RPMI7951 (cell line): ENCODE results near the gene ZNF365. TPM values are rescaled to one million over a fixed set of nuclear protein-coding genes. Genes with fewer than 3 reads are reported as not detected.
A peak's percentile ranks its signal among the peaks of the same experiment; 100 is the strongest.
"Not testable (repeated sequence)": the region's sequence is repeated elsewhere in the genome, so short reads cannot be mapped to it uniquely, and the experiment has no call there.

Experiments
- DNase-seq: peaks from one replicate; pipeline ENCODE4 v3.0.0-alpha.2; 2012; ENCODE audit warnings: low read depth
- total RNA-seq: library from RNA; depleted of rRNA; stranded (reverse); fragments of >200 nt; shearing (Covaris generic); gene quantifications from 2 replicates; pipeline ENCODE4 v1.2.3, GENCODE V29; 2014

Gene ZNF365
- total RNA-seq, 1 experiment from 2014 or later = 6.8 TPM

GRCh38 chr10:62377966-62378365, 3.8 kb downstream of the ZNF365 start:
- DNase-seq = no peak

GRCh38 chr10:62378877-62379276, 4.7 kb downstream of the ZNF365 start:
- DNase-seq = not testable (repeated sequence)

DNA sequence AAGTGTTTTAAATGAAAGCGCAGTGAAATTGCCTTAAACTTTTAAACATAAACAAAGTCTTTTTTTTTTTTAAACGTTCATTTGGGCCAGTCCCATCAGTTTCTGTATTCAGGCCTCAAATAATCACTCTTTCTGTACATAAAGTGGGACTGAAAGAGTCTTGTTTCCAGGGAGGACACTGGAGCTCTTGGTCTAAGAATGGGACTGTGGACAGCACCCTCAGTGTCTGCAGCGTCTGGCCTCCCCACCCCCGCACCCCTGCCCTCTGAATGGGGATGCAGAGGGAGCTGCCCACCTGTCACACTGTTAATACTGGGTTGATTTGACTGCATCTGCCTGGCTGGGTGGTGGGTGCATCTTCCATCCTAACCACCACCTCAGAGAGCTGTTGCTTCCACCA, 5.2 kb downstream of the ZNF365 start:
- DNase-seq = no peak

- DNase-seq = peak; percentile 89
These were observed 5.8 kb downstream of the ZNF365 start for GRCh38 chr10:62380016-62380415.

DNA sequence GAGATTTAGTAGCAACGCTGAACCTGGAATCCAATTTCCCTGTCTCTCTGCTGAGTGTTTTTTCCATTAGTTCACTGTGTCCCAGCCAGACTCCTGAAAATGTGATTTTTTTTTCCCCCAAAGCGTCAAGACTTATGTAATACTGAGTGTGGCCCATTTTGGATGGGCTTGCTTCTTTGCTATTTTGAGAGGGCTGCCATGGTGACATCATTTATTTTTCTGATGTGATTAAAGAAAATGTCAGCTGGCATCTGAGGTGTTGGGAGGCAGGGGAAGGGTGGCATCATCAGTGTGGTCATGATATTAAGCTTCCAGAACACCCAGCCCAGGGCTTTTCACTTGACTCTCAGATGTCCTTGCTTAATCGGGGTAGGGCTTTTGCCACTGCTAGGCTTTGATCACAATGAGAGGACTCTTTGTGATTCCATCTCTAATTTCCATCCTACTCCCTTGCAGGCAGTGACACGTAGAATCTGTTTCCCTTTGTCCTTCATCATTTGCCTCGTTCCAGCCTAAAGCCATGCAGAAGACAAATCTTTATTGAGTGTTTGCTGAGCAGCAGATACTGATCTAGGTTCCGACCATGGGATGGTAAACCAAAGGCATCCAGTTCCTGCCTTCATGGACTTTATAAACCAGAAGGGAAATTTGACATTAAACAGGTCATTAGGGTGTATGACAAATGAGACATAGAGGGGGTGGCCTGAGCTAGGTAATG, 7.4 kb downstream of the ZNF365 start:
- DNase-seq = no peak

- no peak for DNase-seq
These were observed 8.7 kb downstream of the ZNF365 start for GRCh38 chr10:62382831-62383230.

DNA sequence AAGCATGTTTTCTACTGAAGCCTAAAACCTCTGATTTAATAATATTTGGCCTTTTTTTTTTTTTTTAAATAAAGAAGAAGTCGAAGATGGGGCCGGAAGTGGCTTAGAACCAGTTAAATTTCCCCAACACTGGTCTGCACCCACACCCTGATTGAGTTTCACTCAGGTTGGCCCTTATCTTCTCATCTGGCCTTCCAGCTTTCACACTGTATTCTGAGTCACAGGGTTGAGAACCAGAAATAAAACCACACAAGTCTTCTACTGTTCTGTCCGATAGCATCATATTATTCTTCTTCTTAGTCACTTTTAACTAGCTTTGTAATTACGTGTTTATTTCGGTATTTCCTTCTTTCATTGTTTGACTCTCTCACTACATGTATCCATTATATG, 9.9 kb downstream of the ZNF365 start:
- DNase-seq = peak; percentile 95

GRCh38 chr10:62384447-62385081, 10.4 kb downstream of the ZNF365 start:
- peak; percentile 53 for DNase-seq

- DNase-seq = no peak
These were observed 12.5 kb downstream of the ZNF365 start for GRCh38 chr10:62386356-62387320.

DNA sequence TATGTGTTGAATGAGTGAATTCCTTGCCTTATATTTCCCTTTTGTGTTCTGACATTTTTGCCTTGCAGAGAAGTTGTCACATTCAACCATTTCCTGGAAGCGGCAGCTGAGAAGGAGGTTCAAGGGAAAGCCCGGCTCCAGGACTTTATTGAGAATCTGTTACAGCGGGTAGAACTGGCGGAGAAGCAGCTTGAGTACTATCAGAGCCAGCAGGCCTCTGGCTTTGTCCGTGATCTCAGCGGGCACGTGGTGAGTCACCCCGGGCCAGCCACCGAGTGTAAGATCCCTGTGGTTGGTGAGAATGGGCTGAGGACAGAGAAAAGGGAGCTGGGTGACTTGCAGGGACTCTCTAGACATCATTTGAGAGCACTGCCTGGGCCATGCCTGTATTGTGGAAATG, 14.2 kb downstream of the ZNF365 start:
- no peak for DNase-seq

DNA sequence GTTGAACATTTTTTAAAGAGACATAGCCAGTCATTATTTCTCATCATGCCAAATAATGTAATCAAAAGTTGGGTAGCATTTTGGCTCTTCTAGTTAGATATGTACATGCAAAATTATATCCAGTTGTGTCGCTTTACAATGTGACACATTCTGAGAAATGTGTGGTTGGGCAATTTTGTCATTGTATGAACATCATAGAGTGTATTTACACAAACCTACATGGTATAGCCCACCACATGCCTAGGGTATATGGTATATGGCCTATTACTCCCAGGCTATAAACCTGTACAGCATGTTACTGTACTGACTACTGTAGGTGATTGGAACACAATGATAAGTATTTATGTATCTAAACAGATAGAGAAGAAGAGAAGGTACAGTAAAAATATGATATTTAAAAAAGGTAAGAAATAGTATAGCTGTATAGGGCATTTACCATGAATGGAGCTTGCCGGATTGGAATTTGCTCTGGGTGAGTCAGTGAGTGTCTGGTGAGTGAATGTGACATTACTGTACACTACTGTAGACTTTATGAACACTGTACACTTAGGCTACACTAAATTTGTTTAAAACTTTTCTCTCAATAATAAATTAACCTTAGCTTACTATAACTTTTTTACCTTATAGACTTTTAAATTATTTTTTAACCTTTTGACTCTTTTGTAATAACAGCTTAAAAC, 16.5 kb downstream of the ZNF365 start:
- DNase-seq = no peak

GRCh38 chr10:62393237-62393636, 19.1 kb downstream of the ZNF365 start:
- no peak for DNase-seq

GRCh38 chr10:62394556-62395018, 20.4 kb downstream of the ZNF365 start:
- DNase-seq = no peak

DNA sequence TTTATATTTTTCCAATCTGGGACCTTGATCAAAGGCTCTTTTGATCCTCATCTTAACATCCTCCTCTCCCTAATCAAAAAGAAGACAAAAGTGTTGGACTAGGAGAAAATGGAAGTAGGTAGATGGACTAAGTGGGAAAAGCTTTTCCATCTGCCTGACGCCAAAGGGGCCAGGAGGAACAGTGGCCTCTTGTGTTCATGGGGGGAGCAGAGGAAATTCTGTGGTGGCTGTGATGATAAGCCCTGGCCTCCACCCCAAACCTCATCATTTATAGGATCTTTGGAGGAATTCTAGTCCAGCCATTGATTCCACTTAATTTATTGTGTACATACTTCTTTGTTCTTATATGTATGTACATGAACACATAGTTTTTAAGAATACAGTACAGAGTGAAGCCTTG, 21.7 kb downstream of the ZNF365 start:
- no peak for DNase-seq

GRCh38 chr10:62396864-62397263, 22.7 kb downstream of the ZNF365 start:
- DNase-seq = no peak

- peak; percentile 42 for DNase-seq
These were observed 25.0 kb downstream of the ZNF365 start for GRCh38 chr10:62399211-62399610.

DNA sequence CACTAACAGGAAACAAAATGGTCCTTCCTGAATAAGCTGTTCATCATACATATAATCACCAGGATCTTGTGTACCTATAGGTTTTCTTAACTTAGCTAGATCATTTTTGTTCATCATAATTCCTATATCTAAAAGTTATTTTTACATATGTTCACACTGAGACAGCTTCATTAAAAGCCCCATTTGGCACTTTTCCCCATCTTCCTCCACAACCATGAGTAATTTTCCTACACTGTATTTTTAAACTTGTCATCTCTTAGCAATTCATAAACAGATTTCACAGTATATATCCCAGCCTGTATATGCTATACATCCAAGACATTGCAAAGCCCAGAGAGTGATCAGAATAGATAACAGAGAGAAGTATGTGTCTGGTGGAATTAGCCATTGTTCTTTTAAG, 28.3 kb downstream of the ZNF365 start:
- no peak for DNase-seq

GRCh38 chr10:62410528-62410927, 36.4 kb downstream of the ZNF365 start:
- DNase-seq = not testable (repeated sequence)

- not testable (repeated sequence) for DNase-seq
These were observed 36.8 kb downstream of the ZNF365 start for GRCh38 chr10:62410934-62411333.

- DNase-seq = no peak
These were observed 38.9 kb downstream of the ZNF365 start for GRCh38 chr10:62413048-62413447.

DNA sequence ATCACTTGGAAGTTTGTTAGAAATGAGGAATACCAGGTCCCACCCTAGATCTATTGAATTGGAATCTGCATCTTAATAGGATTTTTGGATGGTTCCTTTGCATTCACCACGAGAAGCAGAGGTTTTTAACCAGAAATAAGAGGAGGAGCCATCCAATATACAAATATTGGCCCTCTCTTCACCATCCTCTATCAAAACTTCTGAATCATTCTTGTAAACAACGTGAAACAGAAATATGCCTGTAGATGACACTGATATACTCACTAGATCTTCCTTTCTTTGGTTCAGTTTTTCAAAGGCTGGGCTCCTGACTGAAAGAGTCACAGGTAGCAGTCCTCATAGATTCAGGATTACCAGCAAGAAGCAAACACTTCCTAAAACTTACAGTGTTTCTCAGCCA, 39.5 kb downstream of the ZNF365 start:
- no peak for DNase-seq

GRCh38 chr10:62414359-62414758, 40.2 kb downstream of the ZNF365 start:
- no peak for DNase-seq
